SK-N-MC (cell line): ENCODE results near the gene SARDH.

Source experiments
- DNase-seq: peaks from one replicate; pipeline ENCODE4 v3.0.0-alpha.2; 2011; ENCODE audit warnings: low read depth, low spot score
- H3K27ac ChIP-seq: fragments of 200-600 bp; sonication (generic); 2 replicates; pipeline ENCODE4 v1.5.1; 2016; ENCODE audit warnings: mixed run types
- H3K36me3 ChIP-seq: fragments of 200-600 bp; sonication (generic); 2 replicates; pipeline ENCODE4 v1.6.1; 2017; ENCODE audit warnings: antibody characterized with exemption, low read length, mixed read lengths; ENCODE audit not compliant: insufficient read depth
- H3K4me3 ChIP-seq: fragments of 200-600 bp; sonication (generic); 2 replicates; pipeline ENCODE4 v1.5.1; 2016
- H3K9ac ChIP-seq: fragments of 200-600 bp; sonication (generic); 2 replicates; pipeline ENCODE4 v1.8.0; 2017; ENCODE audit warnings: mixed run types, mixed read lengths; ENCODE audit not compliant: insufficient read length
- H3K9me3 ChIP-seq: fragments of 200-600 bp; sonication (generic); 2 replicates; pipeline ENCODE4 v1.6.1; 2017; ENCODE audit warnings: low read depth, mild to moderate bottlenecking, antibody characterized with exemption, low read length, moderate library complexity, mixed read lengths
- EZH2 ChIP-seq: fragments of 200-600 bp; sonication (generic); IDR thresholded peaks from one replicate; pipeline ENCODE4 v1.6.1; 2017; ENCODE audit warnings: antibody characterized with exemption
- FOXP2 ChIP-seq: optimal IDR thresholded peaks from 2 replicates; pipeline ENCODE3; 2011; ENCODE audit warnings: mild to moderate bottlenecking, moderate library complexity; ENCODE audit not compliant: insufficient read depth; ENCODE audit errors: extremely low read length, control extremely low read depth
- POLR2AphosphoS5 ChIP-seq: IDR thresholded peaks from 2 replicates; pipeline ENCODE4 v1.6.1; 2012; ENCODE audit warnings: mild to moderate bottlenecking, low read depth, low read length, borderline replicate concordance

SARDH gene

DNA sequence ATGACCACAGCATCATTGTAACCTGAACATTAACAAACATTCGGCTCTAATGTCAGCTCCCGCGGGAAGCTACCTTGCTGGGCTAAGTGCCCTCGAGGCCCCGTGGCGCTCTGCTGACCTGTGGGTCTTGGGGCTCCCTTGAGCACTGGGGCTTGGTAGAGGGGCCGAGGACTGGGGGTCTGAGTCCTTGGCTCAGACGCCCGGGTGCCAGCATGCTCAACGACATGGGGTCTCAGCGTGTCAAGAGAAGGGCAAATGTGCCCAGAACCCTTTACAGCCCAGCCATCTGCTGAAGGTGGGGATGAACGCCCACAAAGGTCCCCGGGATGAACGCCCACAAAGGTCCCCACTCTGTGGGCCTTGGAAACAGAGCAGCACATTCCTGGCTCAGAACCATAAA lies 39.7 kb upstream of the SARDH start:
- Histone ChIP-seq H3K9ac (no peak overlapping the region), H3K4me3 (no peak overlapping the region), H3K27ac (no peak overlapping the region), H3K36me3 (no peaks in the 10 kb centered on the region; the same call in 1 of the 2 replicates), H3K9me3 (no peaks in the 10 kb centered on the region)
- no peak for DNase-seq
- no peak for TF ChIP-seq FOXP2

- H3K36me3 ChIP-seq, result no peaks in the 10 kb centered on the region; the same call in 1 of the 2 replicates
- TF ChIP-seq EZH2 (no peak), POLR2AphosphoS5 (no peak), FOXP2 (no peak)
- no peaks in the 10 kb centered on the region for H3K9me3 ChIP-seq
- H3K27ac ChIP-seq, result no peak overlapping the region
- H3K9ac ChIP-seq, result no peak overlapping the region
- H3K4me3 ChIP-seq, result no peak overlapping the region
- no peak for DNase-seq
These were observed 39.1 kb upstream of the SARDH start for GRCh38 chr9:133777068-133777791.

- Histone ChIP-seq H3K9me3 (no peaks in the 10 kb centered on the region), H3K36me3 (no peaks in the 10 kb centered on the region; the same call in 1 of the 2 replicates), H3K9ac (no peak overlapping the region), H3K4me3 (no peak overlapping the region), H3K27ac (no peak overlapping the region)
- TF ChIP-seq POLR2AphosphoS5 (no peak), EZH2 (no peak), FOXP2 (no peak)
- DNase-seq, result no peak
These were observed 38.1 kb upstream of the SARDH start for GRCh38 chr9:133775951-133776905.

- H3K36me3 ChIP-seq, result no peaks in the 10 kb centered on the region; the same call in 1 of the 2 replicates
- H3K27ac ChIP-seq, result no peak overlapping the region
- TF ChIP-seq POLR2AphosphoS5 (no peak), EZH2 (no peak), FOXP2 (no peak)
These were observed 37.1 kb upstream of the SARDH start for GRCh38 chr9:133775291-133775690.

GRCh38 chr9:133774799-133775198 lies 36.6 kb upstream of the SARDH start:
- TF ChIP-seq EZH2 (no peak), FOXP2 (no peak), POLR2AphosphoS5 (no peak)
- Histone ChIP-seq H3K9ac (no peak overlapping the region), H3K36me3 (no peaks in the 10 kb centered on the region; the same call in 1 of the 2 replicates), H3K4me3 (no peak overlapping the region), H3K27ac (no peak overlapping the region), H3K9me3 (no peaks in the 10 kb centered on the region)
- no peak for DNase-seq

More at GRCh38 chr9:133775291-133775690, 37.1 kb upstream of the SARDH start:
- Histone ChIP-seq H3K4me3 (no peak overlapping the region), H3K9me3 (no peaks in the 10 kb centered on the region), H3K9ac (no peak overlapping the region)
- no peak for DNase-seq

DNA sequence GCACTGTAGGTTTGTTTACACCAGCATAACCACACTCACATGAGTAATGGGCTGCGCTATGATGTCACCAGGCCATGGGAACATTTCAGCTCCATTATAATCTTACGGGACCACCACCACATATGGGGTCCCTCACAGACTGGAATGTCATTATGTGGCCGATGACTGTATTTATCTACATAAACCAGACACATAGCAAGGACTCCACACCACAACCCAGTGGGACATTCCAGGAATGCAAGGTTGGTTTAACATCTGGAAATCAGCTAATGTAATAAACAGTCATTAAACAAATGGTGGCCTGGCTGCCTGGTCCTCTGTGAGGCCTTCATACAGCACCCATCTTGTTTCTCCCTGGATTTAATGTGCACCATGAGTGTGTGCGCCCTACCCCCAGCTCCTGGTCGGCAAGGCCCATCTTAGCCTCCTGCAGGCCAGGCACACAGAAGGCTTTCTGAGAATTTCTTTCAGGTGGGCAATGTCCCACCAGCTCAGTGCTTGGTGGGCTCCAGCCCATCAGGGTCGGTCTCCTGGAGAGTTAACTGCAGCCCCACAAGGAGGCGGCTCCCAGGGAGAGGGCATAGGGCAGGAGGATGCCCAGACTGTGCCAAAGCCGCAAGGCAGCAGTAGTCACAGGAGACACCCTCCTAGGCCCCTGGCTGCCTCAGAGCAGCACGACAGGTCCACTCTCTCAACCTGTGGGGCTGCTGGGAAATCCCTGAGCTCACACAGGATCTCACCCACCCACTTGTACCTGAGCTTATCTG lies 35.9 kb upstream of the SARDH start:
- Histone ChIP-seq H3K4me3 (no peak overlapping the region), H3K27ac (no peak overlapping the region), H3K9ac (no peak overlapping the region), H3K9me3 (no peaks in the 10 kb centered on the region), H3K36me3 (no peaks in the 10 kb centered on the region; the same call in 1 of the 2 replicates)
- no peak for DNase-seq
- no peak for TF ChIP-seq FOXP2
- no peak for TF ChIP-seq POLR2AphosphoS5
- no peak for TF ChIP-seq EZH2

DNA sequence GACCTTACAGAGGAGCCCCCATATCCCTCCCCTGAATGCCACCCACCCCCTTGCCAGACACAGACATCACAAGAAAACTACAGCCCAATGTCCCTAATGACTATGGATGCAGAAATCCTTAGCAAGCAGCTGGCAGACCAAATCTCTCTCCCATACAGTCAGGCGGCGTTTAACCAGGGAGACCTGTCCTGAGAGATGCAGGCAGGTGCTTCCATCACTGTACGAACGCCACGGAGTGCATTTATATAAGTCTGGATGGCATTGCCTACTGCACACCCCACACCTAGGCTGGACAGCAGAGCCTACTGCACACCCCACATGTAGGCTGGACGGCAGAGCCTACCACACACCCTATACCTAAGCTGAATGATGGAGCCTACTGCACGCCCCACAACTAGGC lies 34.4 kb upstream of the SARDH start:
- H3K9me3 ChIP-seq, result no peaks in the 10 kb centered on the region
- H3K9ac ChIP-seq, result no peak overlapping the region
- no peak overlapping the region for H3K27ac ChIP-seq
- no peak for DNase-seq
- TF ChIP-seq POLR2AphosphoS5, result no peak
- TF ChIP-seq EZH2, result no peak
- TF ChIP-seq FOXP2, result no peak
- H3K36me3 ChIP-seq, result no peaks in the 10 kb centered on the region; the same call in 1 of the 2 replicates
- H3K4me3 ChIP-seq, result no peak overlapping the region
